Activated CD8-positive, alpha-beta T cell treated with anti-CD3 and anti-CD28 coated beads, Interleukin-2, amount 10 ng/mL, durations not matched to agents 7 days and 5 days (primary cell): ENCODE measurements around the gene CHAF1A. TPM values are rescaled to one million over a fixed set of nuclear protein-coding genes. Genes with fewer than 3 reads are reported as not detected.

Experiments
- ATAC-seq: fragments of 150-1000 bp; cut with Tn5 transposase; one replicate; pipeline ENCODE4 v1.10.0; 2021; ENCODE audit warnings: moderate library complexity
- CTCF ChIA-PET: fragments of 350-600 bp; sonication (Branson Sonifier 250); formaldehyde crosslinking; loops from one replicate; lab custom pipeline; 2021; ENCODE audit warnings: antibody characterized with exemption; lab: Charles Lee
- POLR2A ChIA-PET: fragments of 350-600 bp; sonication (Branson Sonifier 250); formaldehyde crosslinking; loops from one replicate; lab custom pipeline; 2021; ENCODE audit warnings: antibody characterized with exemption; lab: Charles Lee
- DNase-seq: peaks from one replicate; pipeline ENCODE4 v3.0.0-alpha.2; 2020
- H3K27ac Mint-ChIP-seq: one replicate; pipeline ENCODE4 v1.8.0; 2021; ENCODE audit warnings: mild to moderate bottlenecking, mixed read lengths
- H3K27me3 Mint-ChIP-seq: one replicate; pipeline ENCODE4 v1.8.0; 2021; ENCODE audit warnings: low read depth, mixed read lengths
- H3K36me3 Mint-ChIP-seq: one replicate; pipeline ENCODE4 v1.8.0; 2021; ENCODE audit warnings: low read depth, mixed read lengths
- H3K4me1 Mint-ChIP-seq: one replicate; pipeline ENCODE4 v1.8.0; 2021; ENCODE audit warnings: low read depth, mixed read lengths
- H3K4me3 Mint-ChIP-seq: one replicate; pipeline ENCODE4 v1.8.0; 2021; ENCODE audit warnings: mild to moderate bottlenecking, mixed read lengths
- H3K9me3 Mint-ChIP-seq: one replicate; pipeline ENCODE4 v1.8.0; 2022; ENCODE audit warnings: mixed read lengths; ENCODE audit not compliant: insufficient read depth
- total RNA-seq, 2 experiments: library from RNA; stranded (reverse); gene quantifications; one replicate each; pipeline ENCODE4 v1.2.3, GENCODE V29; 2021

CHAF1A gene
- total RNA-seq, 2 experiments from 2014 or later, result 95.3 to 104 TPM

- H3K27me3 Mint-ChIP-seq, result no peaks in the 10 kb centered on the region
- DNase-seq, result no peak
- no peaks in the 10 kb centered on the region for H3K9me3 Mint-ChIP-seq
- ATAC-seq, result no peak
- peak within 1 kb of the TSS; percentile 79 for H3K4me3 Mint-ChIP-seq
- H3K27ac Mint-ChIP-seq, result peak within 1 kb of the TSS; percentile 61
- ChIA-PET POLR2A (interaction anchor here (0.7 to 1.8 kb wide), 4 partner anchors 17 to 924 kb away, joined by 3 to 15 read pairs (median 4); no protein-coding TSS in a partner anchor), CTCF (interaction anchor here (0.8 to 1.3 kb wide), 5 partner anchors 16 to 205 kb away, joined by 3 to 5 read pairs (median 4); partner anchors contain the start of gene SH3GL1)
- H3K36me3 Mint-ChIP-seq, result peaks cover 4% of the 10 kb centered on the region
- peaks cover 29% of the 10 kb centered on the region for H3K4me1 Mint-ChIP-seq
These were observed 69.9 kb downstream of the CHAF1A start, which contains the start of gene HDGFL2 for GRCh38 chr19:4472174-4472974. Gene HDGFL2, plus strand, starts transcription at chr19:4472297. Its CDS starts 54 bp downstream, at chr19:4472351.

DNA sequence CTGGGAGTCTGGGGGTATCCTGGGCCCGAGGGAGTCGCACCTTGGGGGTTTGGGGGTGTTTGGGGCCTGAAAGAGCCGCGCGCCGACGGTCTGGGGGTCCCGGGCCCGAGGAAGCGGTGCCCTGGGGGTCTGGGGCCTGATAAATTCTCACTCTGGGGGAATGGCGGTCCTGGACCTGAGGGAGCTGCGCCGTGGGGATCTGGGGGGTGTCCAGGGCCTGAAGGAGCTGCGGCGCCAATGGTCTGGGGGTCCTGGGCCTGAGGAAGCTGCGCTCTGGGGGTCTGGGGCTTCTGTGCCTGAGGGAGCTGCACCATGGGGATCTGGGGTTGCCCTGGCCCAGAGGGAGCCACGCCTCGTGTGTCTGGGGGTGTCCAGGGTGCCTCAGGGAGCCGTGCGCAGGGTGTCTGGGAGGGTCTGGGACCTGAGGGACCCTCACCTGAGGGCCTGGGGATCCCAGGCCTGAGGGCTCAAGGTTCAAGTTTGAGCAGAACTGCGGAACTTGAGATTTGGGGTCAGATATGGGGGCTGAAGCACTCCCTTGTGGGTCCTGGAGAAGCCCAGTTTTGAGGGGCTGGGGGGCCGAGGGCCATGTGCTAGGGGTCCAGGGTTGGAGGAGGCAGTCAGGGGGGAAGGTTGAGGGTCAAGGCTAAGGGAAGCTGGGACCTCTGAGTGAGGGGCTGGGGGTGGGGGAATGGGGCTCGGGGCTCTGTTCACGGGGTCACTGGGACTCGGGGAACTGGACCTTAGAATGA, 70.7 kb downstream of the CHAF1A start:
- CTCF ChIA-PET, result no interaction called here
- Mint-ChIP-seq H3K9me3 (no peaks in the 10 kb centered on the region), H3K27ac (peak overlapping the region; percentile 61), H3K36me3 (peaks cover 6% of the 10 kb centered on the region), H3K4me3 (peak overlapping the region; percentile 79), H3K27me3 (no peaks in the 10 kb centered on the region), H3K4me1 (peaks cover 29% of the 10 kb centered on the region)
- ATAC-seq, result no peak
- POLR2A ChIA-PET, result interaction anchor here (0.7 kb wide), 2 partner anchors 53 to 925 kb away, joined by 4 read pairs; no protein-coding TSS in a partner anchor
- no peak for DNase-seq

- no peak for DNase-seq
- Mint-ChIP-seq H3K27ac (peak overlapping the region; percentile 65), H3K4me1 (peaks cover 29% of the 10 kb centered on the region), H3K4me3 (peak overlapping the region; percentile 79), H3K9me3 (no peaks in the 10 kb centered on the region), H3K27me3 (no peaks in the 10 kb centered on the region), H3K36me3 (peaks cover 6% of the 10 kb centered on the region)
- ChIA-PET POLR2A (no interaction called here), CTCF (interaction anchor here (1.7 kb wide), 1 partner anchor 49 kb away, joined by 5 read pairs; no protein-coding TSS in a partner anchor)
- ATAC-seq, result no peak
These were observed 71.5 kb downstream of the CHAF1A start for GRCh38 chr19:4473763-4474513.

GRCh38 chr19:4474514-4475022, 72.1 kb downstream of the CHAF1A start:
- Mint-ChIP-seq H3K9me3 (no peaks in the 10 kb centered on the region), H3K27me3 (no peaks in the 10 kb centered on the region), H3K36me3 (peaks cover 6% of the 10 kb centered on the region), H3K27ac (peak overlapping the region; percentile 65), H3K4me3 (peak overlapping the region; percentile 79), H3K4me1 (peaks cover 29% of the 10 kb centered on the region)
- ChIA-PET POLR2A (no interaction called here), CTCF (interaction anchor here (0.6 to 1.7 kb wide), 3 partner anchors 20 to 130 kb away, joined by 3 to 5 read pairs (median 3); no protein-coding TSS in a partner anchor)
- ATAC-seq, result no peak
- peak; percentile 42 for DNase-seq

DNA sequence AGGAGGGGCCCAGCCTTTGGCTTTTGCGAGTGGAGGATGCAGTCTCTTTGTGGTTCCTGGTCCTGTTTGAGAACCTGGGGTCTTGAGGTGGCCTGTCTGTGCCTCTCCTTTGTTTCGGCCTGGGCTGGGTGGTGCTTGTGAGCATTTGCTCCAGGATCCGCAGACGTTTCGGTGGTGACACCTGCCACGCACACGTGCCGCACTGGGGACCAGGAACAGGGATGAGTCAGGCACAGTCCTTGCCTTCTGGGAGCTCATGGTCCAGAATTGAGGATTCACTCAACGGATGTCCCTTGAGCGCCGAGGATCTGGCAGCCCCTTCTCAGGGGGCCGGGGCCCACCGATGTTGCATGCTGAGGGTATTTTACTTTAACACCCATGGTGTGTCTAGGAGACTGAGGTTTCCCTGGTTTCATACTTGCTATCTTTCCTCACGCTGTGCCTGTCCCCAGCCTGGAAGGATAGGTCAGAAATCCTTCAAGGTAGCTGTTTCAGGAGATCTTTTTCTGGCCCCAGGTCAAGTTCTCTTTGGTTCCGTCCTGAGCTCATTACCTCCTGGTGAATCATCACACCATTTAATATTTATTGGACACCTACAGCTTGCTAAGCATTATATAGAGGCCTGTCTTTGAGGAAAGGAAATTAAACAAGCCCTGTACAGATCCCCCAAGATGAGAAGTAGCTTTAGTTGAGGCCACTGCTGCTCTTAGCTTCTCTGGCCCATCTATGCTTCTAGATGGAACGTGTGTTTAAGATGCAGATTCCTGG, 74.8 kb downstream of the CHAF1A start:
- ChIA-PET POLR2A (no interaction called here), CTCF (interaction anchor here (0.9 to 1.2 kb wide), 2 partner anchors 48 to 159 kb away, joined by 3 read pairs; no protein-coding TSS in a partner anchor)
- H3K9me3 Mint-ChIP-seq, result no peaks in the 10 kb centered on the region
- DNase-seq (no peak), ATAC-seq (no peak)
- peaks cover 21% of the 10 kb centered on the region for H3K4me1 Mint-ChIP-seq
- no peak overlapping the region for H3K27ac Mint-ChIP-seq
- no peak overlapping the region for H3K4me3 Mint-ChIP-seq
- H3K36me3 Mint-ChIP-seq, result peaks cover 8% of the 10 kb centered on the region
- no peaks in the 10 kb centered on the region for H3K27me3 Mint-ChIP-seq

DNA sequence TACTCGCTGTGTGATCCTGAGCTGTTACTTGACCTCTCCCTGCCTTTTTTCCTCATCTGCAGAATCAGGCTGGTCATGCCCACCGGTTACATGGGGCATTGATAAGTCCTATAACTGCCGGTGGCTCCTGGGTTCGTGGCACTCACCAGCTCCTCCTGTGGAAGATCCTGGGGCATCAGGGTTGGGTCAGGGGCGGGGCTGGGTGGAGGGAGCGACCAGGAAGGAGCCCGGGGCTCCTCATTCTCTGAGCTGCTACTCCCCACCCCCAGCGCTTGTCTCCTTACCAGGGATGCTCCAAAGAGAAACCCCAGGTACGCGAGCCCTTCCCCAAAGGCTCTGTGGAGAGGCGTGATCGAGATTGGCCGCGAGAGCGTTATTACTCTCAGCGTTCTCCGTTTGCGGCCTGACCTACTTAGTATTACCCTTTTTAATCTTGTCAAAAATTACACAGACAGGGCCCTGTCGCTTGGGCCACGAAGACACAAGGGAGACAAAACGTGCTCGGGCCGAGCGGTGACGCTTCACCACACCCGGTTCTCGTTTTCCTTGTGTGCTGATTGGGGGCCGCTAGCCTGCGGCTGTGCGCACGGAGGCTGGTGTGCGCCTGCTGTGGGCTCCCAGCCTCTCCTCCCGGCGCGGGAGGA, 80.4 kb downstream of the CHAF1A start:
- H3K27ac Mint-ChIP-seq, result no peak overlapping the region
- no peak for ATAC-seq
- peaks cover 15% of the 10 kb centered on the region for H3K36me3 Mint-ChIP-seq
- no peak overlapping the region for H3K4me3 Mint-ChIP-seq
- H3K27me3 Mint-ChIP-seq, result no peaks in the 10 kb centered on the region
- no peaks in the 10 kb centered on the region for H3K4me1 Mint-ChIP-seq
- no peaks in the 10 kb centered on the region for H3K9me3 Mint-ChIP-seq
- DNase-seq, result no peak
- CTCF ChIA-PET, result no interaction called here
- POLR2A ChIA-PET, result no interaction called here

- H3K4me1 Mint-ChIP-seq, result no peaks in the 10 kb centered on the region
- ChIA-PET POLR2A (no interaction called here), CTCF (no interaction called here)
- H3K36me3 Mint-ChIP-seq, result peaks cover 16% of the 10 kb centered on the region
- H3K27ac Mint-ChIP-seq, result no peak overlapping the region
- no peak for ATAC-seq
- H3K27me3 Mint-ChIP-seq, result no peaks in the 10 kb centered on the region
- no peak overlapping the region for H3K4me3 Mint-ChIP-seq
- DNase-seq, result no peak
- no peaks in the 10 kb centered on the region for H3K9me3 Mint-ChIP-seq
These were observed 80.9 kb downstream of the CHAF1A start for GRCh38 chr19:4483385-4483784.

- Mint-ChIP-seq H3K27ac (no peak overlapping the region), H3K27me3 (no peaks in the 10 kb centered on the region), H3K4me3 (no peak overlapping the region), H3K4me1 (no peaks in the 10 kb centered on the region), H3K36me3 (peaks cover 29% of the 10 kb centered on the region), H3K9me3 (no peaks in the 10 kb centered on the region)
- POLR2A ChIA-PET, result no interaction called here
- DNase-seq (no peak), ATAC-seq (no peak)
- CTCF ChIA-PET, result no interaction called here
These were observed 85.1 kb downstream of the CHAF1A start for GRCh38 chr19:4487572-4487971.

DNA sequence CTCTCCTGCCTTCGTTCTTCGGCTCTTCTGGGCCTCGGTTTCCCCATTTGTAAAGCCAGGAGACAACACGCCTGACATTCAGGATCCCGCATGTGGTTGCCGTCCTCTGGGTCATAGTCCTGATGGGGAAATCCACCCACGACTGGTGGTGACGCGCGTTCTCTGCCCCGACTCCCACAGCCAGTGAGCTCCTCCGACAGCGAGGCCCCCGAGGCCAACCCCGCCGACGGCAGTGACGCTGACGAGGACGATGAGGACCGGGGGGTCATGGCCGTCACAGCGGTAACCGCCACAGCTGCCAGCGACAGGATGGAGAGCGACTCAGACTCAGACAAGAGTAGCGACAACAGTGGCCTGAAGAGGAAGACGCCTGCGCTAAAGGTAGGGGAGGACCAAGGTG, 86.1 kb downstream of the CHAF1A start:
- DNase-seq, result no peak
- Mint-ChIP-seq H3K36me3 (peaks cover 27% of the 10 kb centered on the region), H3K27ac (no peak overlapping the region), H3K27me3 (no peaks in the 10 kb centered on the region), H3K9me3 (no peaks in the 10 kb centered on the region), H3K4me1 (no peaks in the 10 kb centered on the region), H3K4me3 (no peak overlapping the region)
- CTCF ChIA-PET, result no interaction called here
- ATAC-seq, result no peak
- POLR2A ChIA-PET, result no interaction called here

DNA sequence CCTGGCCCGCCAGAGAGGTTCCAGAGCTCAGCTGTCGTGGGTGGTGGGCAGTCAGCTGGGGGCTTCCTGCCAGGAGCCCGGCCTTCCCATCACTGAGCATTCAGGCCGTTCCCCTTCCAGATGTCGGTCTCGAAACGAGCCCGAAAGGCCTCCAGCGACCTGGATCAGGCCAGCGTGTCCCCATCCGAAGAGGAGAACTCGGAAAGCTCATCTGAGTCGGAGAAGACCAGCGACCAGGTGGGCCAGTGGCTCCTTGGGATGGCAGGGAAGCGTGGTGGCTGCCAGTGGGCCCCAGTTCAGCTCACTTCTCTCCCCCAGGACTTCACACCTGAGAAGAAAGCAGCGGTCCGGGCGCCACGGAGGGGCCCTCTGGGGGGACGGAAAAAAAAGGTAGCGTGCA, 89.0 kb downstream of the CHAF1A start:
- no peaks in the 10 kb centered on the region for H3K27me3 Mint-ChIP-seq
- H3K4me3 Mint-ChIP-seq, result no peak overlapping the region
- ChIA-PET CTCF (no interaction called here), POLR2A (no interaction called here)
- no peak for DNase-seq
- peaks cover 22% of the 10 kb centered on the region for H3K36me3 Mint-ChIP-seq
- H3K9me3 Mint-ChIP-seq, result no peaks in the 10 kb centered on the region
- no peaks in the 10 kb centered on the region for H3K4me1 Mint-ChIP-seq
- H3K27ac Mint-ChIP-seq, result no peak overlapping the region
- no peak for ATAC-seq
